ENCODE measurements around the gene AIFM3. TPM values are rescaled to one million over a fixed set of nuclear protein-coding genes. Genes with fewer than 3 reads are reported as not detected.

AIFM3 gene
- total and polyA plus RNA-seq, 2 donors (not counting 3 experiments of a cell fraction or from before 2014, with no cell fraction given): 0.15 TPM; not detected in 1

- Histone ChIP-seq H3K27me3 (ENCODE audit: control insufficient read depth in 2 of 2, insufficient read depth in 2 of 2, low read length in 2 of 2) (no peaks in the 10 kb centered on the region), H3K4me2 (ENCODE audit: insufficient read depth, low read length) (peak overlapping the region; percentile 100), H3K27ac (ENCODE audit: insufficient read depth, low read depth, low read length) (no peak overlapping the region), H3K4me1 (ENCODE audit: control insufficient read depth, extremely low read depth, insufficient read depth, low read length) (peaks cover 6% of the 10 kb centered on the region), H3K4me3 (replicated peaks in 1 of 3; ENCODE audit: insufficient read depth in 1 of 3, low read depth in 1 of 3, low read length in 3 of 3) (peak overlapping the region; percentile 69 to 97 (median 95)), H3K36me3 (ENCODE audit: control insufficient read depth in 2 of 2, extremely low read depth in 1 of 2, insufficient read depth in 2 of 2, low read length in 2 of 2) (no peaks in the 10 kb centered on the region), H3K79me2 (ENCODE audit: control insufficient read depth, insufficient read depth, low read length) (peaks cover 74% of the 10 kb centered on the region), H2AFZ (ENCODE audit: low read depth, low read length) (no peak overlapping the region), H3K9me3 (replicated peaks; ENCODE audit: control insufficient read depth, insufficient read depth, low read length) (no peaks in the 10 kb centered on the region), H3K9me1 (replicated peaks; ENCODE audit: control insufficient read depth, extremely low read depth, insufficient read depth, low read length) (no peaks in the 10 kb centered on the region), H3K9ac (replicated peaks; ENCODE audit: extremely low read depth, insufficient read depth, low read length) (peak overlapping the region; percentile 69), H4K20me1 (replicated peaks; ENCODE audit: control insufficient read depth, extremely low read depth, insufficient read depth, low read length) (peaks cover 9% of the 10 kb centered on the region)
- ChIA-PET CTCF (interaction anchor here (1.4 to 2.8 kb wide), 3 partner anchors 13 to 62 kb away, joined by 3 to 18 read pairs (median 4); partner anchors contain the start of gene LZTR1), POLR2A (no interaction called here)
- TF ChIP-seq MAX (IDR thresholded peaks at IDR 0.05; ENCODE audit: insufficient read depth, insufficient read length): no peak
- no peak for TF ChIP-seq POLR2A (IDR thresholded peaks at IDR 0.05; ENCODE audit: low read depth, low read length)
- TF ChIP-seq GATA2 (IDR thresholded peaks at IDR 0.05; ENCODE audit: insufficient read depth, insufficient read length, low read depth, low read length): no peak
- TF ChIP-seq JUN (IDR thresholded peaks at IDR 0.05; ENCODE audit: borderline replicate concordance, insufficient read depth, insufficient read length, low read depth): no peak
- TF ChIP-seq MYC (IDR thresholded peaks at IDR 0.05; ENCODE audit: low read depth, low read length): no peak
- peak; percentile 24 for DNase-seq (ENCODE audit: low read depth, low spot score)
- intact Hi-C loops (cut with micrococcal nuclease) (loop anchor here (5.0 kb wide), 1 partner anchor 43 kb away; no protein-coding TSS in a partner anchor), dilution Hi-C loops (cut with MboI; ENCODE audit: extremely low pct_ligation_motif_present, low sequenced_read_pairs) (no loop called here)
- BruUV-seq (replicated peaks): TSS peak; percentile 18
- FAIRE-seq: no peak
These were observed 47.3 kb upstream of the AIFM3 start for GRCh38 chr22:20919718-20920117.

GRCh38 chr22:20920881-20921203 is 46.2 kb upstream of the AIFM3 start:
- H3K27me3 ChIP-seq (ENCODE audit: control insufficient read depth in 2 of 2, insufficient read depth in 2 of 2, low read length in 2 of 2): no peaks in the 10 kb centered on the region
- ChIA-PET CTCF (interaction anchor here (0.8 to 2.8 kb wide), 8 partner anchors 9 to 61 kb away, joined by 3 to 18 read pairs (median 3); partner anchors contain the start of gene LZTR1), POLR2A (no interaction called here)
- H3K9ac ChIP-seq (replicated peaks; ENCODE audit: extremely low read depth, insufficient read depth, low read length): no peak overlapping the region
- peaks cover 85% of the 10 kb centered on the region for H3K79me2 ChIP-seq (ENCODE audit: control insufficient read depth, insufficient read depth, low read length)
- TF ChIP-seq GATA2 (IDR thresholded peaks at IDR 0.05; ENCODE audit: insufficient read depth, insufficient read length, low read depth, low read length) (no peak), MAX (IDR thresholded peaks at IDR 0.05; ENCODE audit: insufficient read depth, insufficient read length) (no peak), JUN (IDR thresholded peaks at IDR 0.05; ENCODE audit: borderline replicate concordance, insufficient read depth, insufficient read length, low read depth) (no peak), POLR2A (IDR thresholded peaks at IDR 0.05; ENCODE audit: low read depth, low read length) (no peak), EZH2 (IDR thresholded peaks at IDR 0.05; ENCODE audit: borderline replicate concordance, low read depth, low read length, severe bottlenecking) (no peak), POLR2AphosphoS5 (IDR thresholded peaks at IDR 0.05; ENCODE audit: insufficient read depth, low read depth, low read length) (no peak), MYC (IDR thresholded peaks at IDR 0.05; ENCODE audit: low read depth, low read length) (no peak)
- no peaks in the 10 kb centered on the region for H3K36me3 ChIP-seq (ENCODE audit: control insufficient read depth in 2 of 2, extremely low read depth in 1 of 2, insufficient read depth in 2 of 2, low read length in 2 of 2)
- intact Hi-C loops (cut with micrococcal nuclease): no loop called here
- FAIRE-seq (no peak), DNase-seq (ENCODE audit: low read depth, low spot score) (no peak)
- H4K20me1 ChIP-seq (replicated peaks; ENCODE audit: control insufficient read depth, extremely low read depth, insufficient read depth, low read length): peaks cover 9% of the 10 kb centered on the region
- no peaks in the 10 kb centered on the region for H3K9me3 ChIP-seq (replicated peaks; ENCODE audit: control insufficient read depth, insufficient read depth, low read length)
- no peak overlapping the region for H3K27ac ChIP-seq (ENCODE audit: insufficient read depth, low read depth, low read length)
- no peak overlapping the region for H2AFZ ChIP-seq (ENCODE audit: low read depth, low read length)
- H3K4me2 ChIP-seq (ENCODE audit: insufficient read depth, low read length): peak overlapping the region; percentile 100
- H3K4me1 ChIP-seq (ENCODE audit: control insufficient read depth, extremely low read depth, insufficient read depth, low read length): peaks cover 6% of the 10 kb centered on the region
- BruUV-seq (replicated peaks): no TSS peak
- H3K4me3 ChIP-seq (replicated peaks in 1 of 3; ENCODE audit: insufficient read depth in 1 of 3, low read depth in 1 of 3, low read length in 3 of 3): peak overlapping the region in 1 of 3 experiments; percentile 97
- dilution Hi-C loops (cut with MboI; ENCODE audit: extremely low pct_ligation_motif_present, low sequenced_read_pairs): no loop called here
- H3K9me1 ChIP-seq (replicated peaks; ENCODE audit: control insufficient read depth, extremely low read depth, insufficient read depth, low read length): no peaks in the 10 kb centered on the region

Data from endothelial cell of umbilical vein (primary cell).